HG03439 (cell line): ENCODE results near the gene UBL7.

Experiments
- ATAC-seq: cut with Tn5 transposase; IDR thresholded peaks from one replicate; pipeline ENCODE4 v1.9.1; 2021; ENCODE audit warnings: mild to moderate bottlenecking, moderate library complexity; ENCODE audit not compliant: unreplicated experiment

The UBL7 gene

GRCh38 chr15:74409225-74409624 lies 51.7 kb downstream of the UBL7 start:
- ATAC-seq: no peak

- no peak for ATAC-seq
Observed at GRCh38 chr15:74408815-74409214, 52.1 kb downstream of the UBL7 start.

GRCh38 chr15:74408385-74408784 lies 52.6 kb downstream of the UBL7 start:
- no peak for ATAC-seq

DNA sequence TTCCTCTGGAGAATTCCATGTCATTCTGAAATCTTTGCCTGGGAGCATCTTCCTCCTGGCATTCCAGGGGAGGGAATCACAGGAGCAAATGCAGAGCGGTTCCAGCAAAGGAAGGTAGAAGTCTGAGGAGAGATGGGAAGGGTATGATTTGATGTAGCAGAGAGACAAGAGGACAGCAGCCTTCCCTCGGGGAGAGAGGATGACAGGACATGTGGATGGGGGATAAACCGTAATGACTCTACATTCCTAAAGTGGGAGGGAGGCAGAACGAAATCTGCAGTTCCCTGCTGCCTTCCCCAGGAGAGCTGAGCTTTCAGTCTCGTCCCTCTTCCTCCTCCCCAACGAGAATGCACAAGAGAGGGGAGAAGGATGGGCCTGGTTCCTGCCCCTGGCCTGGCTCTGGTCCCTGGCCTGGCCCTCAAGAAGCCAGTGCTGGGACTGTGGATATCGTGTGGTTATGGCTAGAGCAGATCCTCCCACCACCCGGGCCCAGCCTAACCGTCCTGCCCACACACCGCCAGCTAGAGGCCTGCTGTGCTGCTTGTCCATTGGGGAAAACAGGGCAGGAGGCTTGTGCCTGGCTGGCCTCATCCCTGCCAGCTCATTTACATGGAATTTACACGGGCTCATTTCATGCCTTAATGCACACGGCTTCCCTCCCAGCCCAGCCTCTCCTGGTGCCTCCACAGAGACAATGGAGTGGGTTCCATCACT lies 53.8 kb downstream of the UBL7 start:
- no peak for ATAC-seq

DNA sequence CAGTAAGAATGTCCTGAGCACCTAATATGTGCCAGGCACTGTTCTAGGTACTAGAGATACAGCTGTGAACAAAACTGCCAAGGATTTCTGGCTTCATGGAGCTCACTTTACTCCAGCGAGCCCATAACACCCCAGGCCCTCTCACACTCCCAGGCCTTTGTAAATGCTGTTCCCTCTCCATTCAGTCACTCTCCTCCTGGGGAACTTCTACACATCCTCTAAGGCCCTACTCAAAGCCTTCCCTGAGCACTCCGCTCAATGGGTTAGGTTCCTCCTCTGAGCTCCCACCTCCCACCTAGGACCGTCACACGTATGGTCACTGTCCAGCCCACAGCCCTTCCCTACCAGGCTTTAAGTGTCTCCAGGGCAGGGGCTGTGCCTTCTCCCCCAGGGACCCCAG lies 54.4 kb downstream of the UBL7 start:
- ATAC-seq: no peak

GRCh38 chr15:74405823-74406222 lies 55.1 kb downstream of the UBL7 start:
- no peak for ATAC-seq

GRCh38 chr15:74403991-74404563 lies 56.9 kb downstream of the UBL7 start:
- ATAC-seq: no peak

DNA sequence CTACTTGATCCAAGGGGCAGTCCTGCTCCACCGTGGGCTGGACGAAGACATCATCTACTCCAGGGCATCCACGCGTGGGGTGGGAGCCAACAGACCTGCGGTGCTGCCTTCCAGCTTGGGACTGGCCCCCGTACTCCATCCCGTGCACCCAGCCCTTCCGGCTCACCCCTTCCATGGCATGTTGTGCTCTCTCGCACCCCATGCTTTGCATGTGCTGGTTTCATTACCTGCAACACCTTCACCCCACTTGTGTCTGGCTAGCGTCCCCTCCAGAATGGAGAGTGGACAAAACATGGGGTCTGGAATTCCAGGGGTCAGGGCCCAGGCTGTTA lies 57.4 kb downstream of the UBL7 start:
- ATAC-seq: no peak

DNA sequence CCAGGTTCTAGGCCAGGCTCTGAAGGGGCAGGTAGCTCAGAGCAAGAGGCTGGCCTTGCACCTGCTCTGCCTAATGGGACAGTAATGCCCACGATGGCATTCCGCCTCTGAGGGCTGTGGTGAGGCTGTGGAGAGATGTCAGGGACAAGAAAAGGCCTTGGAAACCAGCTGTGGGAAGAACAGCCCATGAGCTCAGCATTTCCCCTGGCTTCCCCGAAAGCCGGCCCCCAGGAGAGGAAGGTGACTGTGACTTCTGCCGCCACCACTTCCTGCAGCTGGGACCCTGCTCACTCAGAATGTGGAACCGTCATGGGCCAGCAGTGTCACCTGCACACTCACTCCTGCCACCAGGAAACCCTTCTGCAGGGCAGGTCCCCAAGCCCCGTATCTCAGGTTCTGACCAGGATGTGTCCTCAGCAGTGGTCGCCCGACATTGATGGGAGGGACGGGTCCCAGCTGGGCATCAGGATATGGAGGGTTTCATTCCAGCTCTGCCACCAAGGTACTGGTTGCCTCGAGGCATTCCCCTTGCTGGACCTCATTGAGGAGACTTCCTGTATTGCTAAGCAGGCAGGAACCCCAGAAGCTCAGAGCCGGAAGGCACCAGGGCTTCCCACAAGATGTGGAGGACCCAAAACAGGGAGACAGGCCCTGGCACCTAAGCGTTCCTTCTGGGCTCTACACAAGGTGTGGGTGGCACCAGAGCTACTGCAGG lies 57.9 kb downstream of the UBL7 start:
- no peak for ATAC-seq

DNA sequence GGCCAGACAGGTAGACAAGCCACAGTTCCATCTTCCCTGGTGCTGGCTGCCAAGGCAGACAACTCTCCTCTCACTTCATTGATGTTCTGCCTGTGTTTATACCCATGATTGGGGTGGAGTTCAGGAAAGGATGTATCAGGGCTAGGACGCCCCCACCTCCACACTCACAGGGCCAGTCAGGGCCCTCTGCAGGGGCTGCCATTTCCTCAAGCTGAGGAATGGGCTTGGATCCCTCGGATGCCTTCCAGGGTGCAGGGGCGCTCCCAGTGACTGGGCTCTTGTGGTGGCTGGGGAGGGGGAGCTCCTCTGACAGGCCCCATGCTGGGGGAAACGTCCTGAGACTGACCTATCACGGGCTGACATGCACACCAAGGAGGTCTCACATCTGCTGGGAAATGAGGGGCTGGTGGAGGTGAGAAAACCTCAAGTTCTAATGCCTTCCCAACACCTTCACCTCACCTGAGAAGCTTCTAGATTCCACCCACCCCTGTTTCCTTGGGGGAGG lies 58.6 kb downstream of the UBL7 start:
- no peak for ATAC-seq

GRCh38 chr15:74400915-74401757 lies 59.8 kb downstream of the UBL7 start:
- no peak for ATAC-seq

- ATAC-seq: no peak
Observed at GRCh38 chr15:74400313-74400860, 60.6 kb downstream of the UBL7 start.

DNA sequence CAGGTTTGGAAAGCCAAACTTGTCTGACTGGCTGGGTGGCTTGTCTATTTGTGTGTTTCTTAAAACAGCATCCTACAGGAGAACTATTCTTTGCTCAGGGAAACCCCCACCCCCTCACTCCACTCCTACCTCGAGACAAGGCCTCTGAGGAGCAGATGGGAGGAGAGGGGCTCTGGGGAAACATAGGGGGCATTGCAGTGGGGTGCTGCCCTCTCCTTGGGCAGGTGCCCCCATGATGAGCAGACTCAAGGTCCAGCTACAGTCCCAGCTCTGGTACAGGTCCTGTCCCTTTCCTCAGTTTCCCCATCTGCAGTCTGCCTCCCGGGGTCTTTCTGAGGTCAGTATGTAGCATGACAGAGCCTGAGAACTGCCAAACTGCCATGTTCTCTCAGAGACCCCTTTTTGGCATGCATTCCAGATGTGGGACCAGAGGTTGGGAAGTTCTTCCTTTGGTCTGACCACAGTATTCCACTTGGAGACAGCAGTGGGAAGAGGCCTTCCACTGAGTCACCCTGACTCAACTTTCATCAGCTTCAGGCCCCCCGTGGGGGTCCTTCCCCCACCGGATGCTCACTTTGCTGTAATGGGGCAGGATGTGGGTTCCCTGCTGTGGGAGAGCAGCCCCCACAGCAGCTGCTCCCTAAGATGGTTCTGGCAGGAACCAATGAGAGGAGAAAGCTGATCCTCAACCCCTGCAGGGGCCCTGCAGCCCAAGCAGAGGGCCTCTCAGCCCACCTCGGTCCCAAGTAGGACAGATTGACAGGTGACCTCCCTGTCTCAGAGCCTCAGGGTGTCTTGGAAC lies 61.2 kb downstream of the UBL7 start:
- ATAC-seq: no peak

- no peak for ATAC-seq
Observed at GRCh38 chr15:74399100-74399499, 61.9 kb downstream of the UBL7 start.

DNA sequence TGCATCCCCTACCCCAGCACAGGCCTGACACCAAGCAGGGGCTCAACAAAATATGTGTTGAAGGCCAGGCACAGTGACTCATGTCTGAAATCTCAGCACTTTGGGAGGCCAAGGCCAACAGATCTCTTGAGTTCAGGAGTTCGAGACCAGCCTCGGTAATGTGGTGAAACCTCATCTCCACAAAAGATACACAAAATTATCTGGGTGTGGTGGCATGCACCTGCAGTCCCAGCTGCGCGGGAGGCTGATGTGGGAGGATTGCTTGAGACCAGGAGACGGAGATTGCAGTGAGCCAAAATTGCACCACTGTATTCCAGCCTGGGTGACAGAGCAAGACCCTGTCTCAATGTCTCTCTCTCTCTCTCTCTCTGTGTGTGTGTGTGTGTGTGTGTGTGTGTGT lies 62.8 kb downstream of the UBL7 start:
- ATAC-seq: no peak

DNA sequence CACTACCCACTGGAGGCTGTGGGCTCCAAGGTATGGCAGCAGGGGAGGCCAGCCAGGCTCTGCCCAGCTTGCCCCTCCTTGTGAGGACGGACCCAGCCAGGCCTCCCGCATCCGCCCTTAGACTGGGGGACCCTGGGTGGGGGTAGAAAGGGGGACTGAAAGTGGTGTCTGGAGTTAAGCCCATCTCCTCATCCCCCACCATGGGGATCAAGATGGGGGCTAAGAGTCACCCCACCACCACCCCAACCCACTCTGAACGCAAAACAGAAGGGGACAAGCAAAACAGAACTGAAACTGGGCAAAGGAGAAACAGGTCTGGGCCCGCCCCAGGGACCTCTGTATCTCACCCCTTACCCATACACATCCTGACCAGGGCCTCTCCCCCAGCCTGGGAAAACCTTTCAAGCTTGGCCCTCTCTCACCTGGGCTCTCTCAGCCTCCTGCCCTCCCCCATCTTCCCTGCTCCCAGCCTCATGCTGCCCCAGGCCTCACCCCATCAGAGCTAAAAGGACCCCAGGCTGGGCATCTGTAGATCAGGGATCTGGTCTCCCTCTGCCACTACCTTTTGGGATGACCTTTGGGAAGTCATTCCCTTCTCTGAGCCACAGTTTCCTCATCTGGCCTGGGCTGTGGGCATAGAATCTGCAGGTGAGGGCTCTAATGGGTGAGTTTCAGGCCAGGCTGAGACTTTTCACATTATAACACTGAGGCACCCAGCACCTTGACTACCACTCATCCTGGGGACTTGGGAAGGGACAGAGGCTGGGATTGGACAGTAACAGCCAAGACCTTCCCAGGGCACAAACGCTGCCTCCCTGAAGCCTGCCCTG lies 63.5 kb downstream of the UBL7 start:
- no peak for ATAC-seq

DNA sequence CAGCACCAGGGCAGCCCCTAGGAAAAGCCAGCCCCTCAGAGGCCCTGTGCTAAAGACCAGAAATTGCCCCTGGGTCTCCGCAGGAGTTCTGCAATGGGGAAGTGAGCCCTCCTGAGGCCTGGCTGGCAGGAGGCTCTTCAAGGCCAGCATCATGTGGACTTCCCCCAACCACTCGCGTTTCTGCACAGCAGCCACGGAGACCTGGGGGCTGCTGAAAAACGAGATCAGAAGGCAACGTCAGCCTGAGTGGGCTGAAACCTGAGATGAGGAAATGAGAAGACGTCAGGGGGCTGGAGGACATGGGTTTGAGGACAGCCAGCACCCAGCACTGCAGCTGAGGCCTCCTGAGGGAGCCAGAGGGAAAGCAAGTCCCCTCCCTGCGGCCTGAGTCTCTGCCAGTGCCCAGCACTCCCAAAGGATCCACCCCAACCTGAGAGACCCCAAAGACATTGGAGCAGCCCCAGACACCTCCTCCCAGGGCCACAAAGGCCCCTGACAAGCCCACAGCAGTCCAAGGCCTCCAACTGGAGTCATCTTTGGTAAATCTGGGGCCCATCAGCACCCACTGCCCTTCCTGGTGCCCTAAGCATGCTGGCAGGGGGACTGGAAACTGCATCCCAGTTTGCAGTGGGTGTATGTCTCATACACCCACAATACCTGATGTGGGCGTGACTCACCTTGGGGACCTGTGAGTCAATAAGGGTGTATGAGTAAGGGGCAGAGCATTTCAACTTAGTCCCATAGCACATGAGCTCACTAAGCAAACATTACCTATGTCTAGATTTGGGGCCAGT lies 64.3 kb downstream of the UBL7 start:
- no peak for ATAC-seq

GRCh38 chr15:74396146-74396438 lies 64.9 kb downstream of the UBL7 start:
- no peak for ATAC-seq
